SK-N-SH (cell line): ENCODE results near the gene ZNF219. TPM values are rescaled to one million over a fixed set of nuclear protein-coding genes. Genes with fewer than 3 reads are reported as not detected.

Experiments
- CTCF ChIA-PET: fragments of 300-600, 350-600 bp; formaldehyde crosslinking; extraction: SDS; loops from one replicate; lab custom pipeline; 2021; lab: Yijun Ruan, JAX
- POLR2A ChIA-PET: fragments of 350-600 bp; sonication (Branson Sonifier 250); formaldehyde crosslinking; extraction: SDS; loops from one replicate; lab custom pipeline; 2020; ENCODE audit warnings: antibody characterized with exemption, inconsistent platforms; lab: Yijun Ruan, JAX
- DNase-seq: peaks from one replicate; pipeline ENCODE4 v3.0.0; 2012
- H2AFZ ChIP-seq: fragments of 200-600 bp; sonication (generic); 2 replicates; pipeline ENCODE4 v1.8.1; 2016; ENCODE audit warnings: antibody characterized with exemption, mild to moderate bottlenecking, low read depth
- H3F3A ChIP-seq: fragments of 200-600 bp; sonication (generic); replicated peaks from 2 replicates; pipeline ENCODE3; 2016; ENCODE audit warnings: antibody characterized with exemption, mild to moderate bottlenecking; ENCODE audit not compliant: insufficient read depth
- H3K27ac ChIP-seq, 2 experiments: fragments of 200-500 bp in 1 of 2; fragments of 200-600 bp in 1 of 2; sonication (Bioruptor generic) in 1 of 2; sonication (generic), shearing (Covaris generic) in 1 of 2; 2 replicates each; pipeline versions ENCODE4 v1.5.1 to v1.6.1; 2014 to 2016; ENCODE audit warnings: low read depth in 2 of 2, inconsistent platforms in 1 of 2, low read length in 1 of 2, mild to moderate bottlenecking in 1 of 2, mixed read lengths in 1 of 2
- H3K27me3 ChIP-seq: fragments of 200-600 bp; sonication (generic), shearing (Covaris generic); 2 replicates; pipeline ENCODE4 v1.6.1; 2016; ENCODE audit warnings: mixed run types; ENCODE audit not compliant: insufficient read depth
- H3K36me3 ChIP-seq, 2 experiments: fragments of 200-500 bp in 1 of 2; fragments of 200-600 bp in 1 of 2; sonication (Bioruptor generic) in 1 of 2; sonication (generic) in 1 of 2; replicated peaks in 1 of 2; 2 replicates each; pipeline versions ENCODE3 to v1.5.1; 2014 to 2016; ENCODE audit warnings: low read length in 1 of 2, mild to moderate bottlenecking in 1 of 2; ENCODE audit not compliant: insufficient read depth in 2 of 2, control insufficient read depth in 1 of 2
- H3K4me1 ChIP-seq, 2 experiments: fragments of 200-500 bp in 1 of 2; fragments of 200-600 bp in 1 of 2; sonication (Bioruptor generic) in 1 of 2; sonication (generic), shearing (Covaris generic) in 1 of 2; 2 replicates each; pipeline versions ENCODE4 v1.5.1 to v1.6.1; 2014 to 2016; ENCODE audit warnings: low read depth in 1 of 2, low read length in 1 of 2, mixed run types in 1 of 2; ENCODE audit not compliant: insufficient read depth in 2 of 2, control insufficient read depth in 1 of 2
- H3K4me2 ChIP-seq: fragments of 200-600 bp; sonication (generic), shearing (Covaris generic); 2 replicates; pipeline ENCODE4 v1.6.1; 2017; ENCODE audit warnings: mixed run types
- H3K4me3 ChIP-seq, 2 experiments: fragments of 200-500 bp in 1 of 2; fragments of 200-600 bp in 1 of 2; sonication (Bioruptor generic) in 1 of 2; sonication (generic), shearing (Covaris generic) in 1 of 2; 2 replicates each; pipeline versions ENCODE4 v1.5.1 to v1.8.1; 2014 to 2016; ENCODE audit warnings: low read depth in 2 of 2, inconsistent platforms in 1 of 2, low read length in 1 of 2, mild to moderate bottlenecking in 1 of 2, mixed read lengths in 1 of 2, moderate library complexity in 1 of 2
- H3K79me2 ChIP-seq: fragments of 200-600 bp; sonication (generic); 2 replicates; pipeline ENCODE4 v1.8.1; 2017; ENCODE audit warnings: mild to moderate bottlenecking; ENCODE audit not compliant: insufficient read depth
- H3K9ac ChIP-seq: fragments of 200-600 bp; sonication (generic); 2 replicates; pipeline ENCODE4 v1.6.1; 2017; ENCODE audit warnings: mixed run types
- H3K9me2 ChIP-seq: fragments of 200-600 bp; sonication (generic); 2 replicates; pipeline ENCODE4 v1.6.1; 2017; ENCODE audit warnings: mixed run types
- H3K9me3 ChIP-seq: fragments of 200-600 bp; sonication (generic); 2 replicates; pipeline ENCODE4 v1.6.1; 2017; ENCODE audit warnings: mixed run types, mild to moderate bottlenecking, moderate library complexity
- H4K20me1 ChIP-seq: fragments of 200-600 bp; sonication (generic); 2 replicates; pipeline ENCODE4 v1.6.1; 2017; ENCODE audit warnings: mild to moderate bottlenecking, mixed run types; ENCODE audit not compliant: insufficient read depth
- CHD2 ChIP-seq: fragments of 150-350 bp; IDR thresholded peaks from 2 replicates; pipeline ENCODE4 v1.6.1; 2018; ENCODE audit warnings: low read length; ENCODE audit not compliant: partially characterized antibody
- ELF1 ChIP-seq: IDR thresholded peaks from 2 replicates; pipeline ENCODE4 v1.4.0; 2012
- EP300 ChIP-seq, 2 experiments: IDR thresholded peaks; 2 replicates each; pipeline versions ENCODE4 v1.4.0 to v1.6.1; 2012; ENCODE audit warnings: borderline replicate concordance in 1 of 2, low read depth in 1 of 2, low read length in 1 of 2
- FOXJ3 ChIP-seq: sonication (generic); formaldehyde crosslinking; IDR thresholded peaks from 2 replicates; pipeline ENCODE4 v1.5.1; 2020; ENCODE audit warnings: mild to moderate bottlenecking, missing genetic modification reagents
- FOXM1 ChIP-seq: IDR thresholded peaks from 2 replicates; pipeline ENCODE4 v1.4.0; 2012; ENCODE audit warnings: low read depth, mild to moderate bottlenecking
- IRF3 ChIP-seq: fragments of 150-350 bp; IDR thresholded peaks from 2 replicates; pipeline ENCODE4 v1.6.1; 2016; ENCODE audit warnings: mild to moderate bottlenecking, low read depth, low read length
- MEF2A ChIP-seq: IDR thresholded peaks from 2 replicates; pipeline ENCODE4 v1.4.0; 2012; ENCODE audit warnings: low read depth, borderline replicate concordance
- NFIC ChIP-seq: IDR thresholded peaks from 2 replicates; pipeline ENCODE4 v1.4.0; 2012; ENCODE audit warnings: borderline replicate concordance
- NRF1 ChIP-seq: IDR thresholded peaks from 2 replicates; pipeline ENCODE4 v1.6.1; 2012; ENCODE audit warnings: low read depth, mild to moderate bottlenecking, low read length
- RCOR1 ChIP-seq: fragments of 150-350 bp; IDR thresholded peaks from 2 replicates; pipeline ENCODE4 v1.6.1; 2017; ENCODE audit warnings: antibody characterized with exemption, low read length
- USF1 ChIP-seq: IDR thresholded peaks from 2 replicates; pipeline ENCODE4 v1.4.0; 2012; ENCODE audit warnings: low read depth, borderline replicate concordance
- WGBS: methylation state at CpG from one replicate; pipeline ENCODE4 v1.1.6; 2017; ENCODE audit warnings: low lambda C conversion rate; 5-methylcytosine and 5-hydroxymethylcytosine counted together
- polyA plus RNA-seq, 3 experiments: library from polyadenylated mRNA; depleted of rRNA; stranded (reverse); fragments of >200 nt; gene quantifications; 2 replicates each; pipeline ENCODE4 v1.2.3, GENCODE V29; 2012
- small RNA-seq, 7 experiments: library from RNA; depleted of rRNA; stranded (forward); fragments of <200 nt; gene quantifications; one replicate each; pipeline ENCODE3, GENCODE V24; 2012
- TF ChIP-seq, protein P1 (sequence below): IDR thresholded peaks from 2 replicates; pipeline ENCODE4; 2012
- TF ChIP-seq, protein P2 (sequence below): fragments of 200-600 bp; sonication (generic); IDR thresholded peaks from 2 replicates; pipeline ENCODE4 v1.6.1; 2017; ENCODE audit warnings: antibody characterized with exemption, mild to moderate bottlenecking, moderate library complexity

The ZNF219 gene
- polyA plus RNA-seq, 1 of the 3 experiments (the other 2 are of a cell fraction) = 24.1 TPM

- H3K9me2 ChIP-seq = no peaks in the 10 kb centered on the region
- H3K9ac ChIP-seq = no peak overlapping the region
- CTCF ChIA-PET = interaction anchor here (0.6 to 7.0 kb wide), 28 partner anchors 8 to 697 kb away, joined by 3 to 248 read pairs (median 6); partner anchors contain the start of genes ARHGEF40, NDRG2, PARP2 and SLC39A2
- H3K4me3 ChIP-seq = no peak overlapping the region; a peak in 1 of 4 replicates
- TF ChIP-seq FOXJ3 (no peak), ELF1 (no peak), RCOR1 (no peak), EP300 (IDR thresholded peaks at IDR 0.05; ENCODE audit: borderline replicate concordance in 1 of 2, low read depth in 1 of 2, low read length in 1 of 2) (no peak), IRF3 (no peak), NRF1 (no peak), CHD2 (no peak), MEF2A (no peak), FOXM1 (no peak), USF1 (no peak), NFIC (no peak)
- TF ChIP-seq, protein P1, sequence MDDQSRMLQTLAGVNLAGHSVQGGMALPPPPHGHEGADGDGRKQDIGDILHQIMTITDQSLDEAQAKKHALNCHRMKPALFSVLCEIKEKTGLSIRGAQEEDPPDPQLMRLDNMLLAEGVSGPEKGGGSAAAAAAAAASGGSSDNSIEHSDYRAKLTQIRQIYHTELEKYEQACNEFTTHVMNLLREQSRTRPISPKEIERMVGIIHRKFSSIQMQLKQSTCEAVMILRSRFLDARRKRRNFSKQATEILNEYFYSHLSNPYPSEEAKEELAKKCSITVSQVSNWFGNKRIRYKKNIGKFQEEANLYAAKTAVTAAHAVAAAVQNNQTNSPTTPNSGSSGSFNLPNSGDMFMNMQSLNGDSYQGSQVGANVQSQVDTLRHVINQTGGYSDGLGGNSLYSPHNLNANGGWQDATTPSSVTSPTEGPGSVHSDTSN = no peak
- TF ChIP-seq, protein P2, sequence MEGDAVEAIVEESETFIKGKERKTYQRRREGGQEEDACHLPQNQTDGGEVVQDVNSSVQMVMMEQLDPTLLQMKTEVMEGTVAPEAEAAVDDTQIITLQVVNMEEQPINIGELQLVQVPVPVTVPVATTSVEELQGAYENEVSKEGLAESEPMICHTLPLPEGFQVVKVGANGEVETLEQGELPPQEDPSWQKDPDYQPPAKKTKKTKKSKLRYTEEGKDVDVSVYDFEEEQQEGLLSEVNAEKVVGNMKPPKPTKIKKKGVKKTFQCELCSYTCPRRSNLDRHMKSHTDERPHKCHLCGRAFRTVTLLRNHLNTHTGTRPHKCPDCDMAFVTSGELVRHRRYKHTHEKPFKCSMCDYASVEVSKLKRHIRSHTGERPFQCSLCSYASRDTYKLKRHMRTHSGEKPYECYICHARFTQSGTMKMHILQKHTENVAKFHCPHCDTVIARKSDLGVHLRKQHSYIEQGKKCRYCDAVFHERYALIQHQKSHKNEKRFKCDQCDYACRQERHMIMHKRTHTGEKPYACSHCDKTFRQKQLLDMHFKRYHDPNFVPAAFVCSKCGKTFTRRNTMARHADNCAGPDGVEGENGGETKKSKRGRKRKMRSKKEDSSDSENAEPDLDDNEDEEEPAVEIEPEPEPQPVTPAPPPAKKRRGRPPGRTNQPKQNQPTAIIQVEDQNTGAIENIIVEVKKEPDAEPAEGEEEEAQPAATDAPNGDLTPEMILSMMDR = no peak
- TF ChIP-seq, all 33 proteins: peak for 0
- no peaks in the 10 kb centered on the region for H3K27me3 ChIP-seq
- H3K4me1 ChIP-seq = peaks cover 13 to 20% of the 10 kb centered on the region in 2 experiments; a peak in 3 of 4 replicates
- 84% methylated on average over 8 of the region's 8 CpGs for WGBS
- no peaks in the 10 kb centered on the region for H4K20me1 ChIP-seq
- no peaks in the 10 kb centered on the region for H3F3A ChIP-seq
- H3K36me3 ChIP-seq = no peaks in the 10 kb centered on the region
- H3K79me2 ChIP-seq = no peaks in the 10 kb centered on the region
- no peaks in the 10 kb centered on the region for H3K9me3 ChIP-seq
- no peak for DNase-seq
- POLR2A ChIA-PET = interaction anchor here (0.7 to 2.2 kb wide), 2 partner anchors 26 to 31 kb away, joined by 3 to 9 read pairs; no protein-coding TSS in a partner anchor
- no peak overlapping the region for H3K27ac ChIP-seq
- H2AFZ ChIP-seq = no peak overlapping the region
- no peak overlapping the region for H3K4me2 ChIP-seq
Measured at GRCh38 chr14:21040370-21040925, 58.0 kb downstream of the ZNF219 start.

Small RNA genes within 50 kb of the gene (small RNA-seq; reads per million reads assigned to genes)
- gene RNU6-252P = 0 reads per million in 7 experiments

Other genes with a start within 250 kb of the ZNF219 start
- not detected in 2 replicates for gene RNASE3, start 207.3 kb downstream of the ZNF219 start, polyA plus RNA-seq (2012; rRNA removed)
- not detected in 2 replicates for gene RNASE2, start 143.2 kb downstream of the ZNF219 start, polyA plus RNA-seq (2012; rRNA removed)
- 104 and 144 TPM in 2 replicates for gene METTL17, start 108.7 kb downstream of the ZNF219 start, polyA plus RNA-seq (2012; rRNA removed)
- gene SLC39A2, start 99.4 kb downstream of the ZNF219 start, polyA plus RNA-seq (2012; rRNA removed) = not detected in 2 replicates
- gene NDRG2, start 73.6 kb downstream of the ZNF219 start, polyA plus RNA-seq (2012; rRNA removed) = 15.8 and 15.9 TPM in 2 replicates
- not detected in 2 replicates for gene TPPP2, start 68.4 kb downstream of the ZNF219 start, polyA plus RNA-seq (2012; rRNA removed)
- gene RNASE13, start 63.8 kb downstream of the ZNF219 start, polyA plus RNA-seq (2012; rRNA removed) = 0.10 TPM in 1 of 2 replicates, not detected in the other
- gene RNASE7, start 56.3 kb downstream of the ZNF219 start, polyA plus RNA-seq (2012; rRNA removed) = not detected in 2 replicates
- not detected in 2 replicates for gene RNASE8, start 40.8 kb downstream of the ZNF219 start, polyA plus RNA-seq (2012; rRNA removed)
- gene ARHGEF40, start 28.4 kb downstream of the ZNF219 start, polyA plus RNA-seq (2012; rRNA removed) = 58.8 and 64.2 TPM in 2 replicates
- 0.82 and 0.94 TPM in 2 replicates for gene TMEM253, start 2.4 kb upstream of the ZNF219 start, polyA plus RNA-seq (2012; rRNA removed)
- gene OR5AU1, start 57.4 kb upstream of the ZNF219 start, polyA plus RNA-seq (2012; rRNA removed) = not detected in 2 replicates
- 341 and 500 TPM in 2 replicates for gene HNRNPC, start 170.8 kb upstream of the ZNF219 start, polyA plus RNA-seq (2012; rRNA removed)
- gene RPGRIP1, start 181.4 kb upstream of the ZNF219 start, polyA plus RNA-seq (2012; rRNA removed) = not detected in 2 replicates